CD4-positive, alpha-beta T cell treated with Interleukin-6 at 100 ng/mL for 8 hours (primary cell): Measurements from ENCODE around the gene FBXL16.

Experiments
- DNase-seq: peaks from one replicate; pipeline ENCODE4 v3.0.0-alpha.2; 2020; ENCODE audit warnings: mixed read lengths, low spot score

FBXL16 gene

GRCh38 chr16:676913-677312, 28.7 kb downstream of the FBXL16 start:
- no peak for DNase-seq

DNA sequence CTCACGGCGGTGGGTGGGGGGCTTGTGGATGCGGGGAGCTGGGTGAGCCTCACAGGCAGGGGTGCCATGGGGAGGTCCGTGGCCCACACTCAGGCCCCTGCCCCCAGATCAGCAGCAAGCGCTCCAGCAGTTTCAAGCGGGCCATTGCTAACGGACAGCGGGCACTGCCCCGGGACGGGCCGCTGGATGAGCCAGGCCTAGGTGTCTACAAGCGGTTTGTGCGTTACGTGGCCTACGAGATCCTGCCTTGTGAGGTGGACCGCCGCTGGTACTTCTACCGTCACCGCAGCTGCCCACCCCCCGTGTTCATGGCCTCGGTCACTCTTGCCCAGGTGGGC, 29.1 kb downstream of the FBXL16 start:
- DNase-seq = no peak

GRCh38 chr16:675884-676564, 29.6 kb downstream of the FBXL16 start:
- DNase-seq = no peak

DNA sequence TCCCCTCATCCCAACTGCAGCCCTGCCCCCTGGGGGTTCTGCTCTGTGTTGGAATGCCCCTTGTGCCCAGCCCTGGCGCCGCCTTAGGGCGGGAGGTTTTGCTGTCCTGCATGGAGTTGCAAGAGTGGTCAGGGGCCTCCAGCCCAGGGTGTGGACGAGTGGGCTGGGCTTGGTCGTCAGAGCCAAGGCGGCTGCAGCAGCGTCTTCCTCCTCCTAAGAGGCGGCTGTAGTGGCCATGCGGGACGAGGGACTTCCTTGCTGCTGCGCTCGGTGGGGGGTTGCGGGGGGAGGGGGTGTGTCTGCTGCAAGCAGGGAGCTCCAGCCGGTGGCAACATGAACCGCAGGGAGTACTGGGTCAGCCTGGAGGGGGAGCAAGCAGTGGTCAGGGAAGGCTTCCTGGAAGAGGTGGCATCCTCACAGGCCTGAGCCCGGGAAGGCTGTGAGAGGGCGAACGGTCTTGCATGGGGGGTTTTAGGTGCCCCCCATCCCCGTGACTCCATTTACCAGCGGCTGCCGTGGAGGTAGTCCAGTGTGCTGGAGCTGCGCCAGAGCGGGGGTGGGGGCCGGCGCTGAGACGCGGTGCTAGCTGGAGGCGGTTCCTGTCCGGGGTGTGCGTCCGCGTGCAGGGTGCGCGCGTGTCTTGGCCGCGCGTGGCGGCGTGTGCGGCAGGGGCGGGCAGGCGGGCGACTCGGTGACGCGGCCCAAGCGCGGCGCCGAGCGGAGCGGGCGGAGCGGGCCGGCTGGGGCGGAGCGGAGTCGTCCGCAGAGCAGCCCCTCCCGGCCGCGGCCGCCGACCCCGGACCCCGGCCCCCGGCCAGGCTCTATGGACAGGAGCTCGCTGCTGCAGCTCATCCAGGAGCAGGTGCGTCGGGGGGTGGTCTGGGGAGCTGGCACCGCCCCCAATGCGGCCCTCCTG, 30.4 kb downstream of the FBXL16 start, which contains the start of gene RHBDL1:
Gene RHBDL1 (plus strand): TSS at position 704 of the 916 bp plus-strand sequence. CDS start 120 bp downstream, at position 824.
- no peak for DNase-seq

DNA sequence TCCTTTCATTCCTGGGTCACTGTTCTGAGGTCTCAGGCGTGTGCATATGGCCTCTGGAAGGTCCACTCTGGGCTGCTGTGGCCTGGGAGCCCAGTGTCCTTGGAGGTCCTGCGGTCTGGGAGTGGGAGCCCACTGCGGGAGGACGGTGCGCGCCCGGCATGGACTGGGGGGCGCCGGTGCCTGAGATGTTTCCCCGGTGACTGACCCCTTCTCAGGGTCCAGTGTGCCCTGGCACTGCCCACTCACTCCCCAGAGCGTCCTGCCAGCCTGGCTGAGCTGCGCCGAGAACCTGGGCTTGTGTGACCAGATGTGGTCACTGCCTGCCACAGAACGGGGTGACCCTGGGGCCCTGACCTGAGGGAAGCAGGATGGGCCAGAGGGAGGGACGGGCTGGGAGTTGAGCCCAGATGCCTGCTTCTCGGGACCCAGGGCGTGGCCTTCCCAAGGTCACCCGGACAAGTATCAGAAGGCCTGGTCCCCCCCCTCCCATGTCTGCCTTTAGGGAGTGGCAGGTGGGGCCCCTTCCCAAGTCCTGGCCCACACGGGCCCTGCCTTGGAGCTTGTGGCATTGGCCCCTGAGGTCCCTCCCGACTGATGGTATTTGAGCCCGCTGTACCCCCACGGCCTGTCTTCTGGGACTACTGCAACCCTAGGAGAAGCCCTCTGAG, 31.3 kb downstream of the FBXL16 start:
- DNase-seq = no peak

GRCh38 chr16:673399-673991, 32.1 kb downstream of the FBXL16 start:
- no peak for DNase-seq

- DNase-seq = no peak
Observed at GRCh38 chr16:672851-673250, 32.8 kb downstream of the FBXL16 start.

DNA sequence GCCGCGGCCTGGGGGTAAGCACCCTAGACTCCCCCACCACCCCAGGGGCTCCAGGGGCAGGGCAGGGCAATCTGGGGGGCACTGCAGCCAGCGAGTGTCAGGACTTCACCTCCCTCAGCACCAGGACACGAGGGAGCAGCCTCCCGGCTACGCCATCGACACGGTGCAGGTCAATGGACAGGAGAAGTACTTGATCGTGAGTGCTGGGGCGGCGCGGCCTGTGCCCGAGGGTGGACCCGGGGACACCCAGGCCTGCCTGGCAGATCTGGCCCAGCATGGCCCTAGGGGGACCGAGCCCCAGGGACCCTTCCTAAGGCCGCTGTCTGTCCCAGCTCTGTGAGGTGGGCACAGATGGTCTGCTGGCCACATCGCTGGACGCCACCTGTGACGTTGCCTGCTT, 33.2 kb downstream of the FBXL16 start:
- DNase-seq = no peak

- no peak for DNase-seq
Observed at GRCh38 chr16:671353-672131, 34.1 kb downstream of the FBXL16 start.

DNA sequence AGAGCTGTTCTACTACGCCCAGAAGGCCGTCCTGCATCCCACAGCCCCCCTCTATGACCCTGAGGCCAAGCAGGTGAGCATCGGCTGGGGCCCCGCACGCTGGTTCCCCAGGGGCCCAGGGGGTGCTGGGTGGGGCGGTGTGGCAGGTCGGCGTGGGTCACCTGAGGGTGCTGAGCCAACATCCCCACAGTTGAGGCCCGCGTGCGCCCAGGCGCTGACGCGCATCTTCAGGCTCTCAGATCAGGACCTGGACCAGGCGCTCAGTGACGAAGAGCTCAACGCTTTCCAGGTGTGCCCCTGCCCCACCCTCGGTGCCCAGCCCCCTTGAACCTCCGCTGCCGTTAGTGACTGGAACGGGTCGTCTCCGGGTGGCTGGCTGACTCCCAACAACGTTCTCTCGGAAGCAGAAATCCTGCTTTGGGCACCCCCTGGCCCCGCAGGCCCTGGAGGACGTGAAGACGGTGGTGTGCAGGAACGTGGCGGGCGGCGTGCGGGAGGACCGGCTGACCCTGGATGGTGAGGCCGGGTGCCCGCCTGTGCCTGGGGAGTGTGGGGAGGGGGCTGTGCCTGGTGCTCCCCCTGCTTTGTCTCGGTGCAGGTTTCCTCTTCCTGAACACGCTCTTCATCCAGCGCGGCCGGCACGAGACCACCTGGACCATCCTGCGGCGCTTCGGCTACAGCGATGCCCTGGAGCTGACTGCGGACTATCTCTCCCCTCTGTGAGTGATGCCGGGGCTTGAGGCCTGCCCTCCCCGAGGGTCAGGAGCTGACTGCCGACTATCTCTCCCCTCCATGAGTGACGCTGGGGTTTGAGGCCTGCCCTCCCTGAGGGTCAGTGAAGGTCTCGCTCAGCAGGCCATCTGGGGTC, 34.9 kb downstream of the FBXL16 start:
- no peak for DNase-seq

DNA sequence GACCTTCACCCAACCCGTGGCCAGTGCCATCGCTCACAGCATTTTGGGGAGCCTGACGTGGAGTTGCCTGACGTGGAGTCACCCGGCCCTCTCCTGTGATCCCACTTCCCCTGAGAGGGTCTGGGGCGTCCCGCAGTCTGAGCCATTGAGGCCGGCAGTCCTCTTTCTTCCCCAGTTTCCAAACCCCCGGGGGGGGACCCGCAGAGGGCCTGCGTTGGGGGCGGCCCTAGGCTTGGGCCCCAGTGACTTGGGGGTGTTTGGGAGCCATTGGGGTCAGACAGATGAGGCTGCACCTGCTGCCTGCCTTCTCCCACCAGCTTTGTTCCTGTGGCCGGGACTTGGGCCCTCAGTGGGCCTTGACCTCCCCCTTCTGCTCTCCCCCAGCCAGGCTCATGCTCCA, 35.9 kb downstream of the FBXL16 start:
- no peak for DNase-seq

DNA sequence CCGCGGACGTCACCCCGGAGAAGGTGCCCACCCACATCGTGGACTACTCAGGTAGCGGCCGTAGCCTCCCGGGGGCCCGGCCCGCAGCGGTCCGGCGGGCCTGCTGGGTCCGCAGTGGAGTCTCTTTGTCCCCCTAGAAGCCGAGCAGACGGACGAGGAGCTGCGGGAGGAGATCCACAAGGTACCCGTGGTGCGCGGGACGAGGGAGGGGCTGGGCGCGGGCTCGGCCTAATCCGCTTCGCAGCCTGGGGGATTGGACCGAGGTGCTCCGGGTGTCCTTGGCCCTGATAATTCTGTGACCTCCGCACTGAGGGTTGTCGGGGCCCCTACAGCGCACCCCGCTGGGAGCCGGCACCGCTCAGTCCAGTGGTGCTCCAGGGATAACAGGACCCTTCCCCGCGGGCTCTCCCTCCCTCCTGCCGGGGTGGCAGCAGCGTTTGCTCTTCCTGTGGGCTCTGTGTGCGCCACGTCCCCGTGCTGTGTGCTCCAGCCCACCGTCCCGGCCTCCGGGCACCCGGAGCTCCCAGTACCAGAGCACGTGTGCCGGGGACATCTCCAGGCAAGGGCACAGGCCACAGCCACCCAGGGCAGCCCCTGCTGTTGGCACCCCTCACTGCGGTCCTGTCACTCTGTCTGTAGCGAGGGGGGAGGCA, 37.0 kb downstream of the FBXL16 start:
- DNase-seq = no peak

GRCh38 chr16:667780-668518, 37.7 kb downstream of the FBXL16 start, which contains the start of gene RHOT2:
Gene RHOT2 (plus strand): TSS chr16:668132. CDS start chr16:668200, 68 bp downstream.
- DNase-seq = peak; percentile 92

DNA sequence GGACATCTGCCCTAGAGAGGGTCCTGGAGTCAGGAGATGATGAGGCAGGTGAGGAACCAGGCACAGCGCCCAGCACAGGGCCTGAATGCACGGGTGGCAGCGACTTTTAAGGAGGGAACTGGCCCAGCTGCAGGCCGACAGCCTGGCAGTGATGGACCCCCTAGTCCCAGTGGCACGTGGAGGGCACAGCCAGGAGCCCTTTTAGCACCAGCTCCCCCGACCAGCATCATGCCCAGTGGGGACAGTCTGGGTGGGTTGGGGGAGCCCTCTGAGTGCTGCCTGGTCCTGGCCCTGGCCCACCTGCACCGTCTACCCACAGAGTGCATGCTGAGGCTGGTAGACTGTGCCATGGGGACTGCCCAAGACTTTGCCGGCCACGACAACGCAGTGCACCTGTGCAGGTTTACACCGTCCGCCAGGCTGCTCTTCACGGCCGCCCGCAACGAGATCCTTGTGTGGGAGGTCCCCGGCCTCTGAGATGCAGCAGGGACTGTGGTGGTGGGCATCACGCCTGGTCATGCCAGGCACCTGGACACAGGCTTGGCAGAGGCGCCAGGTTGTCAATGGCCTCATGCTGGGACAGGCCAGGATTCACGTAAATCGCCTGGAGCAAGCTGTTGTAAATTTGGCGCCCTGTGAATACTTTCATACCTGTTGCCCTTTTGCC, 38.4 kb downstream of the FBXL16 start:
- no peak for DNase-seq

DNA sequence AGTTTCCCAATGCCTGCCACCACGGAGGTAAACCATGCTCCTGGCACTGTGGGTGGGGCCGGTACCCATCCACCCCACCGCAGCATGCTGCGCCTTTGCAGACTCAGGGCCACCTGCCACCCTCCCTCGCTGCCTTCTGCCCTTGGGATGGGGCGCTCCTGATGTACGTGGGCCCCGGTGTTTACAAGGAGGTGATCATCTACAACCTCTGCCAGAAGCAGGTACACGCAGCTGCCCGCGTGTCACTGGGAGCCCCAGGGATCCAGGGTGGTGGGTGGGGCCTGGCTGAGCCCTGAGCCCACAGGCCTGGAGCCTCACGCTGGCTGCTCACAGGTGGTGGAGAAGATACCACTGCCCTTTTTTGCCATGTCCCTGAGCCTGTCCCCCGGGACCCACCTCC, 39.0 kb downstream of the FBXL16 start:
- no peak for DNase-seq

- DNase-seq = no peak
Observed at GRCh38 chr16:662597-662996, 43.0 kb downstream of the FBXL16 start.

DNA sequence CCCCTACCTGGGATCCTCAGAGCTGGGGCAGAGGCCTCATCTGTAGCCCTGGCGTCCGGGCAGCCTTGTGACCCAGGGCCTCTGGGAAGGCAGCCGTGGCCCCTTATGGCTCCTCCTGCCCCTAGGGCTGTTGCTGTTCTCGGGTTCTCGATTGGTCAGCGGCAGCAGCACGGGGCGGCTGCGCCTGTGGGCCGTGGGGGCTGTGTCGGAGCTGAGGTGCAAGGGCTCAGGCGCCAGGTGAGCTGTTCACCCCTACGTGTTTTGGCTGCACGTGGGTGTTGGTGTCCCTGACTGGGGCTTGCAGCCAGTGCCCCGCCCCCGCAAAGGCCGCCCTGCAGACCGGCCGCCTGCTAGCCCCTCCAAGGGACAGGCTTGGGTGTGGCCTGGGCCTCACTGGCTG, 43.5 kb downstream of the FBXL16 start:
- DNase-seq = no peak

GRCh38 chr16:661184-661821, 44.3 kb downstream of the FBXL16 start:
- no peak for DNase-seq
